Transverse colon (tissue), 4 donors: ENCODE results near the gene ENHO. TPM values are rescaled to one million over a fixed set of nuclear protein-coding genes. Genes with fewer than 3 reads are reported as not detected.

ENCODE experiments used
- DNase-seq: peaks from one replicate; pipeline ENCODE4 v3.0.0-alpha.2; 2019
- H3K27ac ChIP-seq, 4 donors: fragments of 200-600 bp; sonication (generic); 2 replicates each; pipeline ENCODE4 v1.5.1; 2016 to 2018; ENCODE audit warnings: inconsistent platforms in 4 of 4
- H3K27me3 ChIP-seq: fragments of 200-600 bp; sonication (generic); 2 replicates; pipeline ENCODE4 v1.5.1; 2017; ENCODE audit warnings: inconsistent platforms
- H3K36me3 ChIP-seq, 4 donors: fragments of 200-600 bp; sonication (generic); 2 replicates each; pipeline ENCODE4 v1.5.1; 2017 to 2019; ENCODE audit warnings: inconsistent platforms in 4 of 4
- H3K4me1 ChIP-seq, 4 donors: fragments of 200-600 bp; sonication (generic); 2 replicates each; pipeline ENCODE4 v1.5.1; 2017 to 2020; ENCODE audit warnings: inconsistent platforms in 4 of 4
- H3K4me3 ChIP-seq, 4 donors: fragments of 200-600 bp; sonication (generic); 1 replicate in 1 of 4; 2 replicates in 3 of 4; pipeline versions ENCODE4 v1.5.1 to v1.6.1; 2017 to 2019; ENCODE audit warnings: inconsistent platforms in 4 of 4
- H3K9me3 ChIP-seq, 2 donors: fragments of 200-600 bp; sonication (generic); 2 replicates each; pipeline ENCODE4 v1.5.1; 2017 to 2019; ENCODE audit warnings: inconsistent platforms in 2 of 2
- EP300 ChIP-seq: sonication (generic); formaldehyde crosslinking; IDR thresholded peaks from one replicate; pipeline ENCODE4 v1.6.1; 2017; ENCODE audit warnings: antibody characterized with exemption, low read depth
- POLR2A ChIP-seq: fragments of 450-650 bp; IDR thresholded peaks from one replicate; pipeline ENCODE4 v1.6.1; 2016; ENCODE audit warnings: antibody characterized with exemption, mild to moderate bottlenecking, moderate library complexity
- POLR2AphosphoS5 ChIP-seq, 3 donors: sonication (generic); formaldehyde crosslinking; IDR thresholded peaks; one replicate each; pipeline ENCODE4 v1.6.1; 2016; ENCODE audit warnings: antibody characterized with exemption in 3 of 3
- WGBS, 2 donors: methylation state at CpG; one replicate each; pipeline ENCODE4 v1.1.5; 2018; ENCODE audit warnings: low coverage in 1 of 2; 5-methylcytosine and 5-hydroxymethylcytosine counted together
- in situ Hi-C, 4 donors: fragments of 200-750 bp; cut with MboI; loops; one replicate each; pipeline versions ENCODE4 v1.15.0 to v1.15.1; 2017; ENCODE audit warnings: low sequenced_read_pairs in 3 of 4, low pct_ligation_motif_present in 1 of 4, low pct_unique_long_range_greater_than_20kb in 1 of 4
- intact Hi-C: fragments of 100-400 bp; cut with DNase I; formaldehyde crosslinking; loops from one replicate; pipeline ENCODE4 v1.15.1; 2023; ENCODE audit warnings: low total_unique reads
- total RNA-seq, 4 donors: library from RNA; depleted of rRNA; stranded (reverse); fragments of >200 nt; gene quantifications; one replicate each; pipeline ENCODE4 v1.1.0, GENCODE V29; 2016
- TF ChIP-seq, protein P1 (sequence below), 5 experiments: fragments of 200-600 bp in 3 of 5; fragments of 450-650 bp in 2 of 5; sonication (generic) in 3 of 5; IDR thresholded peaks; 1 replicate in 2 of 5; 2 replicates in 3 of 5; pipeline ENCODE4 v1.5.1; 2016 to 2017; ENCODE audit warnings: antibody characterized with exemption in 5 of 5, inconsistent platforms in 3 of 5, mild to moderate bottlenecking in 2 of 5, moderate library complexity in 1 of 5

Gene ENHO
- total RNA-seq, 4 donors from 2014 or later, result 1.4 to 1.7 TPM; not detected in 2

DNA sequence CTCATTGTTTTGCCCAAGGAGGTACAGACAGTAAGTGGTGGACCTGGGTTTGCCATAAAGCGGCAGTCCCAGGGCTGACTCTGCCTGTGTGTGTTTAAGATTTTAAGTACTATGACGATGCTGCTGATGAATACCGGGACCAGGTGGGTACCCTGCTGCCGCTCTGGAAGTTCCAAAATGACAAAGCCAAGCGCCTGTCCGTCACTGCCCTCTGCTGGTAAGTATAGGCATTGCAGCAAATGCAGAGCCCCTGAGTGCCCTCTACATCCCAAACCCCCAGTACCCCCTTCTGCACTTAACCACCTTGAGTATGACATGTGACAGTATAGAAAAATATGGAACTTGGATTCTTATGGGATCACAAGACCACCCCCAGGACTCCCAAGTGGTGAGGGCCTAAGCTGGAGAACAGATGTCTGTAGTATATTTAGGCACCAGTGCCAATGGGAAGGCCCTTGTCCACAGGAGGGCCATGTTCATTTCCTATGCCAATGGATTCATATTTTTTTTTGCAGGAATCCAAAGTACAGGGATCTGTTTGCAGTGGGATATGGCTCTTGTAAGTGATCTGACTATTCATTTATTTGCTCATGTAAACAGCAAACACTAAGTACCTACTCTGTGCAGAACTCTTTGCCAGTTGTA is 22.0 kb downstream of the ENHO start:
- no peak overlapping the region for H3K27ac ChIP-seq
- peaks cover 0 to 11% (median 4%) of the 10 kb centered on the region in 4 donors for H3K4me1 ChIP-seq
- H3K9me3 ChIP-seq, result no peaks in the 10 kb centered on the region
- WGBS, 2 donors, result 0% methylated on average over 3 to 6 of the region's 6 CpGs
- no peak overlapping the region for H3K4me3 ChIP-seq
- peak; percentile 58 for DNase-seq
- H3K27me3 ChIP-seq, result no peaks in the 10 kb centered on the region
- in situ Hi-C loops (loop anchor here in 1 of 4 donors (5.0 kb wide), 1 partner anchor 63 kb away; no protein-coding TSS in a partner anchor), intact Hi-C loops (loop anchor here (5.0 to 10.0 kb wide), 2 partner anchors 84 to 98 kb away; partner anchors contain the start of gene CNTFR)
- no peak for TF ChIP-seq EP300
- TF ChIP-seq POLR2AphosphoS5 (IDR thresholded peaks at IDR 0.05), result no peak
- TF ChIP-seq POLR2A, result no peak
- TF ChIP-seq, protein P1, sequence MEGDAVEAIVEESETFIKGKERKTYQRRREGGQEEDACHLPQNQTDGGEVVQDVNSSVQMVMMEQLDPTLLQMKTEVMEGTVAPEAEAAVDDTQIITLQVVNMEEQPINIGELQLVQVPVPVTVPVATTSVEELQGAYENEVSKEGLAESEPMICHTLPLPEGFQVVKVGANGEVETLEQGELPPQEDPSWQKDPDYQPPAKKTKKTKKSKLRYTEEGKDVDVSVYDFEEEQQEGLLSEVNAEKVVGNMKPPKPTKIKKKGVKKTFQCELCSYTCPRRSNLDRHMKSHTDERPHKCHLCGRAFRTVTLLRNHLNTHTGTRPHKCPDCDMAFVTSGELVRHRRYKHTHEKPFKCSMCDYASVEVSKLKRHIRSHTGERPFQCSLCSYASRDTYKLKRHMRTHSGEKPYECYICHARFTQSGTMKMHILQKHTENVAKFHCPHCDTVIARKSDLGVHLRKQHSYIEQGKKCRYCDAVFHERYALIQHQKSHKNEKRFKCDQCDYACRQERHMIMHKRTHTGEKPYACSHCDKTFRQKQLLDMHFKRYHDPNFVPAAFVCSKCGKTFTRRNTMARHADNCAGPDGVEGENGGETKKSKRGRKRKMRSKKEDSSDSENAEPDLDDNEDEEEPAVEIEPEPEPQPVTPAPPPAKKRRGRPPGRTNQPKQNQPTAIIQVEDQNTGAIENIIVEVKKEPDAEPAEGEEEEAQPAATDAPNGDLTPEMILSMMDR (IDR thresholded peaks at IDR 0.05), result peak; percentile 90 to 99 (median 98)
- H3K36me3 ChIP-seq, result no peaks in the 10 kb centered on the region

DNA sequence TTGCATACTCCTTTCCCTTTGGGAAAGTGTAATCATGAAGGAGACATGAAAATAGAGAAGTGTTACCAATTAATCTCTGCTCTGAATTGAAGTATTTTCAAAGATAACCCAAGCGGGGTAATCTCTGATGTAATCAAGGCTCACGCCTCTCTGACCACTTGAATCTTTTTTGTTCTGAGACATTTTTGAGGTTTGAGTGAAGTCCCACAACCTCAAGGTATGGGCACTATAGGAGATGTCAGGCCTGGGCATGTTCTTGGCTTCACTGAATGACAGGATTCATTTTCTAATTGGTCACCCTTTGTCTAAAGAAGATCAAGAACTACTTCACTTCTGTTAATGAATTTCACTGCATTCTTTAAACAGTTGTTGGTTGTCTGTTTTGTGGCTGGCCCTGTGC is 23.7 kb downstream of the ENHO start:
- Histone ChIP-seq H3K4me3 (no peak overlapping the region), H3K4me1 (peaks cover 0 to 11% (median 4%) of the 10 kb centered on the region in 4 donors), H3K36me3 (no peaks in the 10 kb centered on the region), H3K9me3 (no peaks in the 10 kb centered on the region), H3K27me3 (no peaks in the 10 kb centered on the region), H3K27ac (no peak overlapping the region)
- no peak for DNase-seq
- intact Hi-C loops, result no loop called here
- WGBS, 2 donors, result 40 to 83% methylated on average over 1 to 2 of the region's 2 CpGs
- TF ChIP-seq EP300 (no peak), POLR2A (no peak), POLR2AphosphoS5 (IDR thresholded peaks at IDR 0.05) (no peak)
- TF ChIP-seq, protein P1 (IDR thresholded peaks at IDR 0.05), result no peak
- in situ Hi-C loops, result no loop called here

DNA sequence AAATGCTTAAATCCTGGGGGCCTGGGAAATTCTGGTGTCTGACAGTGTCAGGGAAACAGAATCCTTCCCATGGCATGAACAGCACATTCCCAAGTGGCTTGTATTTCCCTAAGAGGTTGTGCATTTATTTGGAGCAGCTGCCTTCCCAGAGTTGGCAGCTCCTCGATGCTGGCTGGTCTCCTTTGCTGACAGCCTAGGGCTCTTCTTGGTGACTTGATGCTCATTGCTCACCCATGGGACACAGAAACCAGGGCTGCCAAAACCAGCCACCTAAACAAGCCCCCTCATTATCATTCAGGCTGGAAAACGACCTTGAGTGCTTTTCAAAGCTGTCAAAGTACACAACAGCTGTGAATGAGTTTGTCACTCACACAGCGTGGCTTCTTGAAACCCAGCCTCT is 24.2 kb downstream of the ENHO start:
- Histone ChIP-seq H3K4me3 (no peak overlapping the region), H3K36me3 (no peaks in the 10 kb centered on the region), H3K27me3 (no peaks in the 10 kb centered on the region), H3K27ac (no peak overlapping the region), H3K4me1 (peaks cover 0 to 11% (median 4%) of the 10 kb centered on the region in 4 donors), H3K9me3 (no peaks in the 10 kb centered on the region)
- no peak for DNase-seq
- no peak for TF ChIP-seq EP300
- no peak for TF ChIP-seq POLR2A
- TF ChIP-seq, protein P1 (IDR thresholded peaks at IDR 0.05), result no peak
- TF ChIP-seq POLR2AphosphoS5 (IDR thresholded peaks at IDR 0.05), result no peak
- 44% methylated on average over 3 of the region's 3 CpGs; no CpG with 5 or more reads in 1 of the 2 donors for WGBS, 2 donors
- intact Hi-C loops, result no loop called here
- in situ Hi-C loops, result no loop called here

DNA sequence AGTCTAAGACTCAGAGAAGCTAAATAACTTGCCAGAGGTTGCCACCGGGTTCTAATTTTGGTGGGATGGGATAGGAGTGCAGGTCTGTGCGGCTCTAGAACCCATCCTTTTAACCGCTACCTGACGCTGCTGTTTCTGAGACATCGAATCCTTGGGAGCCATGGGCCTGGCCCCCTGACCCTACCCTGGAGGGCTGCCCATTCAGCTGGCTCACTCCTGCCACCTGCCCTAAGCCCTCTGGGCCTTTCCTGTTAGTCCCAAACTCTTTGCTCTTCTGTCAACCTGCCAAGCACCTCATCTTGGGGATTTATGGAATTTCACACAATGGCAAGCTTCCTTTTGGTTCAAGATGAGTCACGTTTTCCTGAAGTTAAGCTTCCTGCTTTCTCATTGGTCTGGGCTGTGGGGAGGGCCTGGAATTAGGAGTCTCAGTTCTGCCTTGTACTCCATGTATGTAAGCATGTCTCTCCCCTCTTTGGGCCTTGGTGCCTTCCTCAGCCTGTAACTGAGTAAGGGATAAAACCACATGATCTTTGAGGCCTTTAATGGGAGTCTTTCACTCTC is 26.6 kb downstream of the ENHO start:
- intact Hi-C loops, result no loop called here
- no peak overlapping the region for H3K27ac ChIP-seq
- in situ Hi-C loops, result no loop called here
- peaks cover 0 to 2% (median 0%) of the 10 kb centered on the region in 4 donors for H3K4me1 ChIP-seq
- no peaks in the 10 kb centered on the region for H3K9me3 ChIP-seq
- no peaks in the 10 kb centered on the region for H3K36me3 ChIP-seq
- no peak overlapping the region for H3K4me3 ChIP-seq
- no peak for TF ChIP-seq EP300
- TF ChIP-seq POLR2AphosphoS5 (IDR thresholded peaks at IDR 0.05), result no peak
- TF ChIP-seq POLR2A, result no peak
- TF ChIP-seq, protein P1 (IDR thresholded peaks at IDR 0.05), result no peak
- DNase-seq, result no peak
- H3K27me3 ChIP-seq, result no peaks in the 10 kb centered on the region
- 29 to 79% methylated on average over 1 to 6 of the region's 6 CpGs for WGBS, 2 donors
